Stimulated activated naive CD8-positive, alpha-beta T cell treated with anti-CD3 and anti-CD28 coated beads, Interleukin-15, amount 100 ng/mL, for 72 hours (primary cell): ENCODE measurements around the gene CENPU.

ENCODE experiments used
- ATAC-seq: fragments of 150-1000 bp; cut with Tn5 transposase; 2 replicates; pipeline ENCODE4 v1.10.0; 2021; ENCODE audit warnings: mild to moderate bottlenecking, moderate library complexity
- DNase-seq, 2 donors: peaks; one replicate each; pipeline ENCODE4 v3.0.0; 2021 to 2022
- H3K27ac Mint-ChIP-seq, 2 donors: one replicate each; pipeline ENCODE4 v1.8.0; 2022; ENCODE audit warnings: mild to moderate bottlenecking in 2 of 2, mixed read lengths in 2 of 2, moderate library complexity in 2 of 2
- H3K27me3 Mint-ChIP-seq: one replicate; pipeline ENCODE4 v1.8.0; 2022; ENCODE audit warnings: mixed read lengths
- H3K4me1 Mint-ChIP-seq: one replicate; pipeline ENCODE4 v1.8.0; 2022; ENCODE audit warnings: mild to moderate bottlenecking, mixed read lengths
- H3K4me3 Mint-ChIP-seq, 2 donors: one replicate each; pipeline ENCODE4 v1.8.0; 2022; ENCODE audit warnings: mild to moderate bottlenecking in 2 of 2, mixed read lengths in 2 of 2, moderate library complexity in 1 of 2
- H3K9me3 Mint-ChIP-seq, 2 donors: one replicate each; pipeline ENCODE4 v1.8.0; 2022; ENCODE audit warnings: mixed read lengths in 2 of 2

CENPU gene

DNA sequence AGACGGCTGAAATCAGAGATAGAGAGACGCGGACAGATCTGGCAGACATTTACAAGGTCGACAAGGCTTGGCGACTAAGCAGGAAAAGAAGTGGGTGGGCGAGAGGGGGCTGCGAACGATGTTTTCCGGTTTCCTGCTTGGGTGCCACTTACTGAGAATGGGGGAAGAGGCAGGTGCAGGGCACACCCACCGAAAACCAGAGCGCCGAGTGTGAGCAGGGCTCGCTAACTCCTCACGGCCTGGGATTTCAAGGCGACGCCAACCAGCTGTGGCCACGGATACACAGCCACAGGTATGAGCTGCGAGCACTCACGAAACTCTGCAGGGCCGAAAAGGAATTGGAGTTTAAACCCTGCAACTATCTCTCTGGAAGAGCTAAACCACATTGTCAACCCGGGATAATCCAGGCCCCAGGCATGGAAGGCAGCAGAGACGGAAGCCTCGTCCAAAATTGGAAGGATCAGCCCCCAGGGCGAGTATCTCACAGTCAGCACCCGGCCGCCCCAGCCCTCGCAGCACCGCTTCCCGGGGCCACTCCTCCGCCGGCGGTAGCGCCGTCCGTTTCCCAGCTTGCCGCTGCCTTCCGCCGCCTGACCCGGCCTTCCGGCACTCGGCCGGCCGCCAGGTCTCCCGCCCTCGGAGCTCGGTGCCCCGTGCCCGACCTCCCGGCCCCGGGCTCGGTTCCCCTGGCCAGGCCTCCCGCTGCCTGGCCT, 85.4 kb downstream of the CENPU start:
- peaks cover 58% of the 10 kb centered on the region for H3K4me1 Mint-ChIP-seq
- DNase-seq: peak; percentile 46 to 48
- peak overlapping the region; percentile 87 to 98 for H3K27ac Mint-ChIP-seq
- ATAC-seq: peak; percentile 34
- H3K27me3 Mint-ChIP-seq: no peaks in the 10 kb centered on the region
- peak overlapping the region; percentile 91 to 92 for H3K4me3 Mint-ChIP-seq
- no peaks in the 10 kb centered on the region for H3K9me3 Mint-ChIP-seq

DNA sequence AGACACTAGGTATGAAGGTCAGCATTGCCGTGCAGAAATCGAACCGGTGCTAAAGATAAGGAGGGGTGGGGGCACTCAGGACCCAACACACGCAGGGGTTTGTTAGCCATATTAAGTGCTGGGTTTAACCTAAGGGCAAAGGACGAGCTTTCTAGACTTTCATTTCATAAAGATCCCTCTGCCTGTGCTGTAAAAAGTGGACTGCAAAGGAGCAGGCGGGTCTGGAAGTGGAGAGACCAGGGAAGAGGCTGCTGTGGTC, 85.9 kb downstream of the CENPU start:
- H3K9me3 Mint-ChIP-seq: no peaks in the 10 kb centered on the region
- ATAC-seq: no peak

GRCh38 chr4:184647266-184648053, 86.4 kb downstream of the CENPU start:
- ATAC-seq: no peak
- Mint-ChIP-seq H3K27me3 (no peaks in the 10 kb centered on the region), H3K4me3 (peak overlapping the region; percentile 91 to 92), H3K9me3 (no peaks in the 10 kb centered on the region), H3K4me1 (peaks cover 62% of the 10 kb centered on the region), H3K27ac (peak overlapping the region; percentile 87 to 98)
- no peak for DNase-seq

More for the DNA sequence above, 85.9 kb downstream of the CENPU start:
- H3K4me1 Mint-ChIP-seq: peaks cover 58% of the 10 kb centered on the region
- no peak for DNase-seq
- peak overlapping the region; percentile 87 to 98 for H3K27ac Mint-ChIP-seq
- no peaks in the 10 kb centered on the region for H3K27me3 Mint-ChIP-seq
- peak overlapping the region; percentile 91 to 92 for H3K4me3 Mint-ChIP-seq

DNA sequence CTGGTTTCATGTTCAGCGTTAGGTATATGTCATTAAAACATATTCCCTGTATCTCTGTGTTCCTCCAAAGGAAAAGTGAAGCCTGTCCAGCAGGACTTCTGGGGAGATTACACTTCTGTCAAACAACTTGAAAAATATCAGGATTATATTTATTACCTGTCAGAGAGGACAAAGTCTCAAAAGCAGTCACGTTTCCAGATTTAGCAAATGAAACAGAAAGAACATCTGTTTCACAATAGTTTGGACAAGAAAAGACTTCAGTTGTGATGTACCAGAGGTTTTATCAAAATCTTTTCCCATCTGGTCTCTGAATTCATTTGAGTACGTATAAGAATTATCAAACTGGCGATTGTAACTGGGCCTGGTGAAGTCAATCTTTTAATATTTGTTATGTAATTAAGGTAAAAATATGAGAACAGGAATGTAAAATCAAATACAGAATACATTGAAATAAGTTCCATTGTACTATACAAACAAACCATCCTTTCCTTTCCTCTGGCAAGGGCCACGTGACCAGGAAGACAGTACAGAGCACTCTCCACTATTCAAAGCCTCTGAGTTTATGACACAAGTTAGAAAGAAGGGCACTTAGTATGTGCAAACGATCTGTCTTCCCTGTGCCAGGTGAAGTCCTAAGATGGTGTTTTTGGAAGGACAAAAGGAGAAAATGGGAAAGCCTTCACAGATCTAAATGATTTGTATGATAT, 87.8 kb downstream of the CENPU start:
- no peak overlapping the region for H3K27ac Mint-ChIP-seq
- no peaks in the 10 kb centered on the region for H3K27me3 Mint-ChIP-seq
- DNase-seq: no peak
- H3K4me1 Mint-ChIP-seq: peaks cover 65% of the 10 kb centered on the region
- ATAC-seq: no peak
- H3K9me3 Mint-ChIP-seq: no peaks in the 10 kb centered on the region
- peak overlapping the region; percentile 91 to 92 for H3K4me3 Mint-ChIP-seq

DNA sequence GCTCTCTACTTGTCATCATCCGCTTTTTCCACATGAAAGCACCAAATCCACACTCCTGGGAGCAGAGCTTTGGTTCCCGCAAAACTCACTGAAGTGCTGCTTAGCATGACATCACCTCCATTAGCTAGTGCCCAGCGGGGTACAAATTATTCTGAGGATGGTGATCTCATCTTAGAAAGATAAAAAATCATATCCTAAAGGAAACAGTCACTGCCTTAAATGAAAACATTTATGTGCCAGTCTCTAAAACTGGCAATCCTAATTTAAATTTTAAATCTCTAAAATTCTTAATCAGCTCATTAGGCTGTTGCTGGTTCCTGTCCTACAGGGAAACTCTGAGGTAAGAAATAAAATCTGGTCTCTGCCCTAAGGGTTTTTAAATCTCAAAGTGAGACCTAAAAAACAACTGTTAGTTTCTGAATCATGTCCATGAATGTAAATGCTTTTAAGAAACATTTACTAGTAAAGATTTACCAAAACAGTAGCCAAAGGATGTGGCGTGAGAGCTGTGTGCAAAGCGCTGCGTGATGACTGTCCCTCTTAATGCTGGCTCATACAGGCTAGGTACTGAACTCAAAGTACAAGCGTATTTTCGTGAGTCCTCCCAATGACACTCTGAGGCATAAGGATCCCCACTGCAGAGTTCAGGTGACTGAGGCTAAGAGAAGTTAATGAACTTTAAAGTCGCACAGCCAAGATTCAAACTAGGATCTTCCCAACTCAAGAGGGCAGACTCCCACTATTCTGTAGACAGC, 89.2 kb downstream of the CENPU start:
- no peak for ATAC-seq
- H3K9me3 Mint-ChIP-seq: no peaks in the 10 kb centered on the region
- peak in 1 of 2 donors; percentile 20 for DNase-seq
- no peaks in the 10 kb centered on the region for H3K27me3 Mint-ChIP-seq
- peak overlapping the region; percentile 19 to 73 for H3K27ac Mint-ChIP-seq
- H3K4me3 Mint-ChIP-seq: peak overlapping the region; percentile 35 to 56
- H3K4me1 Mint-ChIP-seq: peaks cover 67% of the 10 kb centered on the region
